ENCODE data around the gene CDKN1A.

Gene CDKN1A

DNA sequence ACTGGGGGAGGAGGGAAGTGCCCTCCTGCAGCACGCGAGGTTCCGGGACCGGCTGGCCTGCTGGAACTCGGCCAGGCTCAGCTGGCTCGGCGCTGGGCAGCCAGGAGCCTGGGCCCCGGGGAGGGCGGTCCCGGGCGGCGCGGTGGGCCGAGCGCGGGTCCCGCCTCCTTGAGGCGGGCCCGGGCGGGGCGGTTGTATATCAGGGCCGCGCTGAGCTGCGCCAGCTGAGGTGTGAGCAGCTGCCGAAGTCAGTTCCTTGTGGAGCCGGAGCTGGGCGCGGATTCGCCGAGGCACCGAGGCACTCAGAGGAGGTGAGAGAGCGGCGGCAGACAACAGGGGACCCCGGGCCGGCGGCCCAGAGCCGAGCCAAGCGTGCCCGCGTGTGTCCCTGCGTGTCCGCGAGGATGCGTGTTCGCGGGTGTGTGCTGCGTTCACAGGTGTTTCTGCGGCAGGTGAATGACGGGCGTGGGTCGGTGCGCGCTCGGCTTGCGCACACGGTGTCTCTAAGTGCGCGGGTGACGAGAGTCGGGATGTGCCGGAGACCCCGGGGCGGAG, at the start of gene CDKN1A:
TSS of gene CDKN1A (plus strand) at position 227 of the 555 bp plus-strand sequence. CDS start 5,388 bp downstream, outside the sequence.
- TF ChIP-seq, protein P1, sequence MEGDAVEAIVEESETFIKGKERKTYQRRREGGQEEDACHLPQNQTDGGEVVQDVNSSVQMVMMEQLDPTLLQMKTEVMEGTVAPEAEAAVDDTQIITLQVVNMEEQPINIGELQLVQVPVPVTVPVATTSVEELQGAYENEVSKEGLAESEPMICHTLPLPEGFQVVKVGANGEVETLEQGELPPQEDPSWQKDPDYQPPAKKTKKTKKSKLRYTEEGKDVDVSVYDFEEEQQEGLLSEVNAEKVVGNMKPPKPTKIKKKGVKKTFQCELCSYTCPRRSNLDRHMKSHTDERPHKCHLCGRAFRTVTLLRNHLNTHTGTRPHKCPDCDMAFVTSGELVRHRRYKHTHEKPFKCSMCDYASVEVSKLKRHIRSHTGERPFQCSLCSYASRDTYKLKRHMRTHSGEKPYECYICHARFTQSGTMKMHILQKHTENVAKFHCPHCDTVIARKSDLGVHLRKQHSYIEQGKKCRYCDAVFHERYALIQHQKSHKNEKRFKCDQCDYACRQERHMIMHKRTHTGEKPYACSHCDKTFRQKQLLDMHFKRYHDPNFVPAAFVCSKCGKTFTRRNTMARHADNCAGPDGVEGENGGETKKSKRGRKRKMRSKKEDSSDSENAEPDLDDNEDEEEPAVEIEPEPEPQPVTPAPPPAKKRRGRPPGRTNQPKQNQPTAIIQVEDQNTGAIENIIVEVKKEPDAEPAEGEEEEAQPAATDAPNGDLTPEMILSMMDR (conservative IDR thresholded peaks at IDR 0.05; ENCODE audit: low read length), result no peak
- H3K4me3 ChIP-seq (ENCODE audit: low read length), result peak within 1 kb of the TSS; percentile 99
- peak; percentile 97 for DNase-seq (ENCODE audit: low read depth)

DNA sequence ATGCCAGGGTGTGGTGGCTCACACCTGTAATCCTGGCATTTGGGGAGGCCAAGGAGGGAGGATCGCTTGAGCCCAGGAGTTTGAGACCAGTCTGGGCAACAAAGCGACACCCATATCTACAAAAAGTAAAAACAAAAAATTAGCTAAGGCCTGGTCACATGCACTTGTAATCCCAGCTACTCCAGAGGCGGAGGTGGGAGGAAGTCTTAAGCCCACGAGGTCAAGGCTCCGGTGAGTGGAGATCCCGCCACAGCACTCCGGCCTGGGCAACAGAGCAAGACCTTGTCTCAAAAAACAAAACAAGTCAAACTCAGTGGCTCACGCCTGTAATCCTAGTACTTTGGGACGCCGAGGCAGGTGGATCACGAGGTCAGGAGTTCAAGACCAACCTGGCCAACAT, 48.7 kb upstream of the CDKN1A start:
- DNase-seq (ENCODE audit: low read depth), result no peak
- TF ChIP-seq, protein P1 (conservative IDR thresholded peaks at IDR 0.05; ENCODE audit: low read length), result no peak
- H3K4me3 ChIP-seq (ENCODE audit: low read length), result no peak overlapping the region

DNA sequence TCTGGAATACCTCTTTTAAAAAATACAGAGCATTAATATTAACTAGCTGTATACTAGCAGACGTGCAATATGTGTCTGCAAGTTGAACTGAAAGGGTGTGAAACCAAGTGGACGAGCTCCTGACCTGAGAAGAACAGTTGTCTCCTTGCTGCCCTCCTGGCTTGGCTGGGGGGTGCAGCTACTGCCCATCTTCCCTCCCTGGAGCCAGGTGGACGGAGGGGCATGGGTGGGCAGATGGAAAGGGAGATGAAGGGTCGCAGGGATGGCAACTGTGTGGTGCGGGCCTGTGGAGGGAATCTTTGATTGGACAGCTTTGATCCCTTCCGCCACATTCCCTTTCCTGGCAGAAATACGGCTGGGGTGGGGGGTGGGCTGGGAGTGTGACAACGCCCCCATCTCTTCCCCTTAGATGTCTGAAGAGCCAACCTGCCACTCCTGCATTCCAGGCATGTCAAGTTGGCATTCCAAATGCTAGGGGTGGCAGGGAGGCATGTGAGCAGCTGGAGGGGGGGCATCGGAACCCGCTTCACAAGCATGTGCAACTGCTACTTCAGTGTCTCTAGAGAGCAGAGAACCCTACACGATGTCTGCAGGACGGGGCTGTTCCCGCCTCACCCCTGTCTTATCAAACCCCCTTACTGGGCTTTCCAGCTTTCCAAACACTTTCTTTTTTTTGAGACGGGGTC, 47.0 kb upstream of the CDKN1A start:
- DNase-seq (ENCODE audit: low read depth), result no peak
- TF ChIP-seq, protein P1 (conservative IDR thresholded peaks at IDR 0.05; ENCODE audit: low read length), result no peak
- H3K4me3 ChIP-seq (ENCODE audit: low read length), result no peak overlapping the region

DNA sequence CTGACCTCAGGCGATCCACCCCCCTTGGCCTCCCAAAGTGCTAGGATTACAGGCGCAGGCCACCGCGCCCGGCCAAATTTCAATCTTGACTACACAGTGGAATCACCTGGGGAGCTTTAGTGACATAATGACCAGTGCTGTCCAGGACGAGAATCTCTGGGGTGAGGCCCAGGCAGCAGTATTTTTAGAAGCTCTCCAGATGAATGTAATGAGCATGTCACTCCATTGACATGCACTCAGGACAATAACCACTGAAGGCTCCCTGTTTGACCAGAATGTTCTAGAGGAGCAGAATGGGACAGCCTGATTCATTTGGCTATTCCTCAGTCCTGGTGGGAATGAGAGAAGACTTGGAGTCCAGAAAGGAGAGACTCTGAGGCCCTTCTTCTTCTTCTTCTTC, 45.1 kb upstream of the CDKN1A start:
- no peak for DNase-seq (ENCODE audit: low read depth)
- H3K4me3 ChIP-seq (ENCODE audit: low read length), result no peak overlapping the region
- TF ChIP-seq, protein P1 (conservative IDR thresholded peaks at IDR 0.05; ENCODE audit: low read length), result no peak

DNA sequence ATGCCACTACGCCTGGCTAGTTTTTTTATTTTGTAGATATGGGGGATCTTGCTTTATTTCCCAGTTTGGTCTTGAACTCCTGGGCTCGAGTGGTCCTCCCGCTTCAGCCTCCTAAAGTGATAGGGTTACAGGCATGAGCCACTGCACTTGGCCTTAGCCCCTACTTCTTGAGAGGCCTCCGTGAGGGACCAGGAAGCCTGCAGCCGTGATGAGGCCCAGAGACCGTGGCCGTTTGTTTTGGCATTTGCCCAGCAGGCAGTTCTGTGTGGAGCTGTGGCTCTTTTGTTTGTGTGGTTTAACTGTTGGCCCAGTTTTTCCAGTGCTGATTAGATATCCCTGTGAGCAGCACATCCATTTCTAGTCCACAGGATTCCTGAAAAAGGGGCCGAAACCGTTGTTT, 44.6 kb upstream of the CDKN1A start:
- peak; percentile 53 for DNase-seq (ENCODE audit: low read depth)
- H3K4me3 ChIP-seq (ENCODE audit: low read length), result no peak overlapping the region
- TF ChIP-seq, protein P1 (conservative IDR thresholded peaks at IDR 0.05; ENCODE audit: low read length), result no peak

DNA sequence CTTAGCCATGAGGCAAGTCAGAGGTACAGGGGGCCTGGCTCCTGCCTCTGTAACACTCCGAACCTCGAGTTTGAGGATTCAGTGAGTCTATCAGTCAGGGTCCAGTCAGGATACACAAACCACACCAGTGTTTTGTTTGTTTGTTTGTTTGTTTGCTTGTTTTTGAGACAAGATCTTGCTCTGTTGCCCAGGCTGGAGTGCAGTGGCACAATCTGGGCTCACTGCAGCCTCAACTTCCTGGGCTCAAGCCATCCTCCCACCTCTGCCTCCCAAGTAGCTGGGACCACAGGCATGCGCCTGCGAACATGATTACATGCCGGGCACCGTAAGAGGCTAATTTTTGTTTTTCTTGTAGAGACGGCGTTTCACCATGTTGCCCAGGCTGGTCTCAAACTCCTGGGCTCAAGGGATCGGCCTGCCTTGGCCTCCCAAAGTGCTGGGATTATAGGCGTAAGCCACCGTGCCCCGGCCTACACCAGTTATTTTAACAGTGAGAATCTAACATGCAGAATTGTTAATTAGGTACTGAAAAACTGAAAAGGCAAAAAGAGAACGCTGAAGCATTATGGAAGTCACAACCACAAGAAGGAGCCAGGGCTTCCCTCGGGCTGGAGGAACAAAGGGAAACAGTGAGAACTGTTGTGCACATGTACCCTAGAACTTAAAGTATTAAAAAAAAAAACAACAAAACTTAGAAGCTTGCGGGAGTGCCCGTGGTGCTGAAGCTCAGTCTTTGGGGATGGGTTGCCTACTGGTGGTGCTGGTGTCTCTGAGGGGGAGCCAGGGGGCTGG, 44.0 kb upstream of the CDKN1A start:
- no peak overlapping the region for H3K4me3 ChIP-seq (ENCODE audit: low read length)
- TF ChIP-seq, protein P1 (conservative IDR thresholded peaks at IDR 0.05; ENCODE audit: low read length), result no peak
- DNase-seq (ENCODE audit: low read depth), result no peak
